Mesendoderm (in vitro differentiated cells): Measurements from ENCODE around the gene SERP2.

Experiments used
- DNase-seq: peaks from one replicate; pipeline ENCODE4 v3.0.0; 2013
- H2AK5ac ChIP-seq: 2 replicates; pipeline ENCODE4 v1.6.1; 2013; ENCODE audit warnings: low read length, inconsistent platforms
- H2BK120ac ChIP-seq: 2 replicates; pipeline ENCODE4 v1.6.1; 2013; ENCODE audit warnings: low read depth, mild to moderate bottlenecking, low read length, moderate library complexity, mixed read lengths
- H2BK15ac ChIP-seq: replicated peaks from 2 replicates; pipeline ENCODE4 v1.6.1; 2013; ENCODE audit warnings: low read depth, mild to moderate bottlenecking, moderate library complexity
- H2BK5ac ChIP-seq: 2 replicates; pipeline ENCODE4 v1.6.1; 2013; ENCODE audit warnings: low read length, inconsistent platforms
- H3K18ac ChIP-seq: 2 replicates; pipeline ENCODE4 v1.6.1; 2013; ENCODE audit warnings: mild to moderate bottlenecking, low read length, mixed read lengths
- H3K23ac ChIP-seq: one replicate; pipeline ENCODE4 v1.6.1; 2013; ENCODE audit warnings: low read length
- H3K27ac ChIP-seq: 2 replicates; pipeline ENCODE4 v1.5.1; 2013; ENCODE audit warnings: low read depth, mild to moderate bottlenecking, inconsistent platforms, low read length, moderate library complexity
- H3K27me3 ChIP-seq: 2 replicates; pipeline ENCODE4 v1.6.1; 2013; ENCODE audit warnings: low read length, control low read depth, mild to moderate bottlenecking, inconsistent platforms; ENCODE audit not compliant: insufficient read depth, poor library complexity
- H3K36me3 ChIP-seq: 2 replicates; pipeline ENCODE4 v1.6.1; 2013; ENCODE audit warnings: low read length, inconsistent platforms; ENCODE audit not compliant: control insufficient read depth, insufficient read depth
- H3K4ac ChIP-seq: one replicate; pipeline ENCODE4 v1.6.1; 2013; ENCODE audit warnings: low read depth, mild to moderate bottlenecking, low read length, moderate library complexity
- H3K4me1 ChIP-seq: 2 replicates; pipeline ENCODE4 v1.6.1; 2013; ENCODE audit warnings: low read depth, low read length, inconsistent platforms; ENCODE audit not compliant: control insufficient read depth
- H3K4me2 ChIP-seq: 2 replicates; pipeline ENCODE4 v1.6.1; 2013; ENCODE audit warnings: low read length
- H3K4me3 ChIP-seq: 2 replicates; pipeline ENCODE4 v1.5.1; 2013; ENCODE audit warnings: mild to moderate bottlenecking, low read length
- H3K56ac ChIP-seq: one replicate; pipeline ENCODE4 v1.6.1; 2013; ENCODE audit warnings: low read length
- H3K79me1 ChIP-seq: 2 replicates; pipeline ENCODE4 v1.6.1; 2013; ENCODE audit warnings: low read length, inconsistent platforms
- H3K79me2 ChIP-seq: 2 replicates; pipeline ENCODE4 v1.6.1; 2013; ENCODE audit warnings: mild to moderate bottlenecking, low read length; ENCODE audit not compliant: control insufficient read depth, insufficient read depth
- H3K9ac ChIP-seq: 2 replicates; pipeline ENCODE4 v1.6.1; 2013; ENCODE audit warnings: low read length, inconsistent platforms
- H4K5ac ChIP-seq: one replicate; pipeline ENCODE4 v1.6.1; 2013; ENCODE audit warnings: low read length
- H4K8ac ChIP-seq: one replicate; pipeline ENCODE4 v1.6.1; 2013; ENCODE audit warnings: low read depth, mild to moderate bottlenecking, control low read depth, low read length, moderate library complexity
- WGBS: extraction: QIAGEN DNeasy Blood & Tissue Kit; methylation state at CpG from one replicate; pipeline ENCODE4 v1.1.7; 2013; ENCODE audit warnings: low lambda C conversion rate, missing lambda C conversion rate; ENCODE audit not compliant: insufficient coverage; ENCODE audit errors: extremely low coverage; 5-methylcytosine and 5-hydroxymethylcytosine counted together

SERP2 gene

DNA sequence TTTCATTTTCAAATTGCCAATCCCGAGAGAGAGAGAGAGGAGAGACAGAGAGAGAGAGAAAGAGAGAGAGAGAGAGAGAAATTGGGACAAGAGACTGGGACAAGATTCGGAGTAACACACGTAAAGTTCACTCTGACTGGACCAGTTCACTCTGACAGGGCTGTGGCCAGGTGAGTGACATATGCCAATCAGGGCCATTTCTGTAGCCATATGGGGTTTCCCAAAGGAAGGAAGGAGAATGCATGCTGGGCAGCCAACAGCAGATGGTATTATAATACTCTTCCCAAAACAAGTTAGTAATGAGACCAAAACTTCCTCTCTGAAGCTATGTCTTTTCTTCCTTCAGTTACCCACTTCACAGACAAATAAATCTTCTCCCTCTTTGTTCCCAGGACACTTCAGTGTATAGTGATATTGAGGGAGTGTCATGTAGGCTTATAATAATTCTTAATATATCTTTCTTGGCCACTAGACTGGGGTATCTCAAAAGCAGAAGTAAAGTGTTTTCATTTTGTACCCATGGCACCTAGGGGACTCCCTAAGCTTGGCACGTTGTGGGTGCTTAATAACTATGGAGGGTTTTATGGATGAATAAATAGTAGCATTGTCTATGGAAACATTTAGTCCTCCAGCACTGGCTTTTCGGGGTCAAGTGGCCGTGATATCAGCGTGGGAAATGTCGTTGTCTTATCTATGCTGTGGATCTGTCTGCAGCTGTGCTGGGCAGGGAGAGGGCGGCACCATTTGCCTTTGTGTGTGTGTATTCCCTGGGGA, 51.6 kb downstream of the SERP2 start:
- no peak overlapping the region for H4K8ac ChIP-seq
- H3K23ac ChIP-seq, result no peak overlapping the region
- no peaks in the 10 kb centered on the region for H3K79me1 ChIP-seq
- H3K36me3 ChIP-seq, result no peaks in the 10 kb centered on the region
- no CpG with 5 or more reads among the region's 9 CpGs for WGBS
- no peak overlapping the region for H4K5ac ChIP-seq
- H3K9ac ChIP-seq, result no peak overlapping the region
- H3K4me1 ChIP-seq, result peaks cover 10% of the 10 kb centered on the region
- no peak overlapping the region for H3K4ac ChIP-seq
- DNase-seq, result no peak
- H2BK15ac ChIP-seq, result no peak overlapping the region
- H3K18ac ChIP-seq, result no peak overlapping the region
- H3K27me3 ChIP-seq, result no peaks in the 10 kb centered on the region
- H3K4me3 ChIP-seq, result no peak overlapping the region
- H3K79me2 ChIP-seq, result no peaks in the 10 kb centered on the region
- no peak overlapping the region for H3K56ac ChIP-seq
- no peak overlapping the region for H2BK120ac ChIP-seq
- H3K4me2 ChIP-seq, result no peak overlapping the region
- H2BK5ac ChIP-seq, result no peak overlapping the region
- H2AK5ac ChIP-seq, result no peak overlapping the region
- no peak overlapping the region for H3K27ac ChIP-seq

DNA sequence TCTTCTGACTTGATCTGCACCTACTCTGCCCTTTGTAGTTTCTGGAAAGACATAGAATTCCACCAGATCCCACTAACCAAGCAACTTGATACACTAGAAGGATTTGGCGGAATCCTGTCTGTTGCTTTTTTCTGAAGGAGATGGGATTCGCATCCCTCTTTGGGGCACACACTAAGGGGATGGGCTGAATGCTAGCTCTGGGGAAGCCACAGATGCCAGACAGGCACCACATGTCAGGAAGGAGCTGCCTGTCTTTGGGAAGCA, 52.1 kb downstream of the SERP2 start:
- peak overlapping the region; percentile 12 for H3K56ac ChIP-seq
- no peak overlapping the region for H3K9ac ChIP-seq
- no peak overlapping the region for H3K4ac ChIP-seq
- no peaks in the 10 kb centered on the region for H3K36me3 ChIP-seq
- H2AK5ac ChIP-seq, result no peak overlapping the region
- no peak overlapping the region for H3K18ac ChIP-seq
- H3K27me3 ChIP-seq, result no peaks in the 10 kb centered on the region
- H3K79me2 ChIP-seq, result no peaks in the 10 kb centered on the region
- no peak overlapping the region for H3K23ac ChIP-seq
- no peak overlapping the region for H2BK120ac ChIP-seq
- H2BK15ac ChIP-seq, result no peak overlapping the region
- H3K4me3 ChIP-seq, result no peak overlapping the region
- H4K5ac ChIP-seq, result no peak overlapping the region
- no peak overlapping the region for H2BK5ac ChIP-seq
- no peak overlapping the region for H3K27ac ChIP-seq
- peak; percentile 71 for DNase-seq
- no peaks in the 10 kb centered on the region for H3K79me1 ChIP-seq
- H4K8ac ChIP-seq, result no peak overlapping the region
- H3K4me1 ChIP-seq, result peaks cover 8% of the 10 kb centered on the region
- no CpG with 5 or more reads among the region's 2 CpGs for WGBS
- H3K4me2 ChIP-seq, result no peak overlapping the region

DNA sequence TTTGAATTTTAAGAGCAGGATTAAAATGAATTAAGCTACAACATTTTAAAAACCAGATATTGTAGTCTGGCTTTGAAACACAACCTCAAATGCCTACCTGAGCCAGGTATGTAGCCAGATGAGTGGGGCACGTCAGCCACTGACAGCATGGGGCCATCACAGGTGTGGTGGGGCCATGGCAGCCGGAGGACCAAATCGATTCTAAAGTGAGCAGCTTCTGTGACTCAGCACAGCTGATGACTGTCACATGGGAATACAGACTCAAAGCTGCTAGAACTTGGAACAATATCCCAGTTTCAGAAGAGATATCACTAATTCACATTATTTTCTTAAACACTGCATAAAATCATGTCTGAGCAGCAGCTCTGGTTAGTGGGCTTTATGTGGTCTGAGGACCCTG, 52.8 kb downstream of the SERP2 start:
- no peak overlapping the region for H3K4ac ChIP-seq
- H3K79me1 ChIP-seq, result no peaks in the 10 kb centered on the region
- H3K18ac ChIP-seq, result no peak overlapping the region
- no peak overlapping the region for H3K4me3 ChIP-seq
- no peak overlapping the region for H3K9ac ChIP-seq
- no peaks in the 10 kb centered on the region for H3K36me3 ChIP-seq
- H3K27ac ChIP-seq, result no peak overlapping the region
- no peak overlapping the region for H3K4me2 ChIP-seq
- H2BK5ac ChIP-seq, result no peak overlapping the region
- peaks cover 6% of the 10 kb centered on the region for H3K4me1 ChIP-seq
- H3K27me3 ChIP-seq, result no peaks in the 10 kb centered on the region
- no peak overlapping the region for H2AK5ac ChIP-seq
- H4K5ac ChIP-seq, result no peak overlapping the region
- H3K56ac ChIP-seq, result no peak overlapping the region
- H3K79me2 ChIP-seq, result no peaks in the 10 kb centered on the region
- no peak overlapping the region for H2BK15ac ChIP-seq
- H2BK120ac ChIP-seq, result no peak overlapping the region
- WGBS, result no CpG with 5 or more reads among the region's 3 CpGs
- H3K23ac ChIP-seq, result no peak overlapping the region
- no peak overlapping the region for H4K8ac ChIP-seq
- DNase-seq, result no peak

DNA sequence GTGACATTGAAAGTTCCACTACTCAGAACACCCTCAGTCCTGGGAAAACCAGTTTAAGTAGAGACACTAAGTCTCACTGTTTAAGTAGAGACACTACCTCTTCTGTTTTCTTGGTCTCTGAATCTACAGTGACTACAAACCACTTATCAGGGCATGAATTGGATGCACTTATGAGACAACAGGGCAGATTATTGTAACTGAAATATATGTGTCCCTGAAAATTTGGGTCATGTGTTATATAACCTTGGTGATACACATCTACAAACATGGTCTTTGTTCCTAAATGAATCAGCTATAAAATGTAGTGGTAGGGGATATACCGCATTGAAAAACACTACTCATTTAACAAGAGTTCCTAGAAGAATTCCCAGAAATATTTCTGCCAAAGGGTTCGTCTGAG, 55.7 kb downstream of the SERP2 start:
- Histone ChIP-seq H3K27ac (no peak overlapping the region), H2BK5ac (no peak overlapping the region), H3K9ac (no peak overlapping the region), H3K56ac (no peak overlapping the region), H3K4me2 (no peak overlapping the region), H3K23ac (no peak overlapping the region), H3K79me2 (peaks cover 3% of the 10 kb centered on the region), H2AK5ac (no peak overlapping the region), H3K36me3 (peaks cover 3% of the 10 kb centered on the region), H3K4me1 (peaks cover 7% of the 10 kb centered on the region), H3K4me3 (no peak overlapping the region), H2BK15ac (no peak overlapping the region), H3K4ac (no peak overlapping the region), H3K18ac (no peak overlapping the region), H3K27me3 (no peaks in the 10 kb centered on the region), H3K79me1 (peaks cover 5% of the 10 kb centered on the region), H2BK120ac (no peak overlapping the region), H4K5ac (no peak overlapping the region), H4K8ac (no peak overlapping the region)
- no peak for DNase-seq
- no CpG with 5 or more reads among the region's 2 CpGs for WGBS

DNA sequence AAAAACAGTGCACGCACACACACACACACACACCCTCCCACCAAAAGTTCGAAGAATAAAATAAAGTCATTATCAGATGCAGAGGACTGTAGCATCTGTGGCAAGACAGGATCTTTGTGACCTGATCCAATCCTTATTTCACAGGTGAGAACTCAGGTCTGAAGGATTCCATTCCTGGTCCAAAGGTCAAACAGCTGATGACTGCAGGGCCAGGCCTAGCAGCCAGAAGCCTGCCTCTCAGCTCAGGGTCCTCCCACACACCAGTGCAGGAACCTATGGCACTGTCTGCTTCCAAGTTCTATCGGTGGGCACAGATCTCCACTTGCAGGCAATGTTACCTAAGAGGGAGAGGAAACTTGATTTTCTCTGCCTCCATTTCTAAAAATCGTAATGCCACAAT, 57.5 kb downstream of the SERP2 start:
- no peak overlapping the region for H2BK120ac ChIP-seq
- H3K27me3 ChIP-seq, result no peaks in the 10 kb centered on the region
- peaks cover 14% of the 10 kb centered on the region for H3K79me2 ChIP-seq
- no peak overlapping the region for H4K8ac ChIP-seq
- no peak overlapping the region for H4K5ac ChIP-seq
- no peak overlapping the region for H2BK5ac ChIP-seq
- peaks cover 5% of the 10 kb centered on the region for H3K36me3 ChIP-seq
- no peak overlapping the region for H3K56ac ChIP-seq
- H3K23ac ChIP-seq, result no peak overlapping the region
- H3K27ac ChIP-seq, result no peak overlapping the region
- H3K4me2 ChIP-seq, result no peak overlapping the region
- no peak overlapping the region for H3K18ac ChIP-seq
- no peak overlapping the region for H3K4me3 ChIP-seq
- no CpG with 5 or more reads among the region's 4 CpGs for WGBS
- peaks cover 10% of the 10 kb centered on the region for H3K79me1 ChIP-seq
- H3K4me1 ChIP-seq, result peaks cover 2% of the 10 kb centered on the region
- peak; percentile 34 for DNase-seq
- no peak overlapping the region for H2BK15ac ChIP-seq
- no peak overlapping the region for H2AK5ac ChIP-seq
- H3K4ac ChIP-seq, result no peak overlapping the region
- H3K9ac ChIP-seq, result no peak overlapping the region

DNA sequence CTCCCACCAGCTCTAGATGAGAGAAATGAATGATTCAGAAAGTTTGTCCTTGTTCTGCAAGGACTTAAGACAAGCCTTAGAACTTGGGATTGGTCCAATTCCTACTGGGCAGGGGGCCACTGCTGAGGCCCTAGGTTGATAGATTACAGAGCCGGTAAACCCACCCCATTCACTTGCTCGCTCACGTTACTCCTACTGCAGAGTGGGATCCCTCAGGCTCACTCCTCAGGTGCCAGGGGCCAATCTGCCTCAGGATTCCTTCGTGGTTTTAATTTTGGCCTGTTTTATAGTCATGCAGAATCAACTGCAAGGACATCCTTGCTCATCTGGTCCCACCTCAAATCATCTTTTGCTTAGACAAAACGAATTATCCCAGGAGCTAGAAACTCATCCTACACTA, 59.0 kb downstream of the SERP2 start:
- no peak overlapping the region for H3K4me2 ChIP-seq
- no peak overlapping the region for H2BK120ac ChIP-seq
- no peaks in the 10 kb centered on the region for H3K27me3 ChIP-seq
- H2BK5ac ChIP-seq, result no peak overlapping the region
- peaks cover 2% of the 10 kb centered on the region for H3K4me1 ChIP-seq
- peaks cover 18% of the 10 kb centered on the region for H3K79me2 ChIP-seq
- H2AK5ac ChIP-seq, result no peak overlapping the region
- no peak overlapping the region for H3K27ac ChIP-seq
- no peak overlapping the region for H3K9ac ChIP-seq
- peaks cover 10% of the 10 kb centered on the region for H3K79me1 ChIP-seq
- no peak overlapping the region for H4K8ac ChIP-seq
- no peak overlapping the region for H3K4me3 ChIP-seq
- H3K18ac ChIP-seq, result no peak overlapping the region
- H3K23ac ChIP-seq, result no peak overlapping the region
- no peak for DNase-seq
- no CpG with 5 or more reads among the region's 5 CpGs for WGBS
- no peak overlapping the region for H2BK15ac ChIP-seq
- H3K4ac ChIP-seq, result no peak overlapping the region
- no peak overlapping the region for H4K5ac ChIP-seq
- no peak overlapping the region for H3K56ac ChIP-seq
- peaks cover 5% of the 10 kb centered on the region for H3K36me3 ChIP-seq
